Stimulated activated CD8-positive, alpha-beta memory T cell treated with anti-CD3 and anti-CD28 coated beads, Interleukin-12 subunit alpha, Interleukin-12 subunit beta, amount 100 ng/mL, for 24 hours (primary cell): ENCODE measurements around the gene PAIP1.
"Not testable (repeated sequence)": the region's sequence is repeated elsewhere in the genome, so short reads cannot be mapped to it uniquely, and the experiment has no call there.

ENCODE experiments used
- DNase-seq: peaks from one replicate; pipeline ENCODE4 v3.0.0-alpha.2; 2020; ENCODE audit errors: extremely low read depth

Gene PAIP1

GRCh38 chr5:43570450-43571158, 13.7 kb upstream of the PAIP1 start:
- no peak for DNase-seq

DNA sequence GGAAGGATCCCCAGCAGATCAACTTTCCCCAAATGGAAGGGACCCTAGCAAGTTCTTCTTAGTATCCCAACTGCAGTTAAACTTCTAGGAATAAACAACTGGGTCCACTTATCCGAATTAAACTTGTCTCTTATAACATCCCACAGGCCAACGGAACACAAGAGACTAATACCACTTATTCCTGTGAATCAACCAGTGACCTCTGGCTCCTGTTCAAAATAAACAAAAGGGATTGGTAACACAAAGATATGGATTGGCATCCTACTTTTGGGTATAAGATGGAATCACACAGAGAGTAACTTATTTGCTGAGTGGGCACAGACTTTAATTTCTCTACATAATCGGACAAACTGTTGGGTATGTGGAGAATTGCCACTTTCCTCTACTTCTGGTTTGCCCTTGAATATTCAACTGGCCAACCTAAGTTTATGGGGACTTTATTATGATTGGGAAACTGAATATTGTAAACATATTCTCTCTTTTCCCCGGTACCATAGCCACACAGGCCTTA, 12.4 kb upstream of the PAIP1 start:
- DNase-seq = no peak

- no peak for DNase-seq
These were observed 11.1 kb upstream of the PAIP1 start for GRCh38 chr5:43567967-43568366.

GRCh38 chr5:43565043-43565442, 8.2 kb upstream of the PAIP1 start:
- no peak for DNase-seq

- no peak for DNase-seq
These were observed 7.5 kb upstream of the PAIP1 start for GRCh38 chr5:43564289-43564850.

- no peak for DNase-seq
These were observed 6.4 kb upstream of the PAIP1 start for GRCh38 chr5:43563321-43563720.

DNA sequence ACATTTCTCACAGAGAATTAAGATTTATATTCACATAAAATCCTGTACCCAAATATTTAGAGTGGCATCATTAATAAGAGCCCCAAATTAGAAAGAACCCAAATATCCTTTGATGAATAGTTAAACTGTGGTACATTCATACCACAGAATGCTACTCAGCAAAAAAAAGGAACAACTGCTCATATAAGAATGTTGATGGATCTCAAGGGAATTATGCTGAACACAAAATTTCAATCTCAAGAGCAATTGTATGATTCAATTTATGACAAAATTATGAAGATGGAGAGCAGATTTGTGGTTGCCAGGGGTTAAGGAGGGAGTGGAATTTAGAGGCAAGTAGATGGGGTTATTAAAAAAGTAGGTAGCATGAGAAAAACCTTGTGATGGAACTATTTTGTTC, 4.5 kb upstream of the PAIP1 start:
- no peak for DNase-seq

DNA sequence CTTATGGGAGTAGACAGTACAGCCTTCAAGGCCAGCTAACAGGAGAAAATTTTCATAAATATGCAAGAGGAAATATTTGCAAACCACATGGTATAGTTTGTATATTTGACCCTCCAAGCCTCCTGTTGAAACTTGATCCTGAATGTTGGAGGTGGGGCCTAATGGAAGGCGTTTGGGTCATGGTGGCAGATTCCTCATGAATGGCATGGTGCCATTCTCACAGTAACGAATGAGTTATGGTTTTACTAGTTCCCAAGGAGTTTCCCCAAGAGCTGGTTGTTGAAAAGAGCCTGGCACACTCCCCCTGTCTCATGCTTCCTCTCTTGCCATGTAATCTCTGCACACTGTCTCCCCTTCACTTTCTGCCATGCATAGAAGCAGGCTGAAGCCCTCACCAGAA, 3.3 kb upstream of the PAIP1 start:
- no peak for DNase-seq

GRCh38 chr5:43556607-43556856, 345 bp downstream of the PAIP1 start:
- DNase-seq = not testable (repeated sequence)

DNA sequence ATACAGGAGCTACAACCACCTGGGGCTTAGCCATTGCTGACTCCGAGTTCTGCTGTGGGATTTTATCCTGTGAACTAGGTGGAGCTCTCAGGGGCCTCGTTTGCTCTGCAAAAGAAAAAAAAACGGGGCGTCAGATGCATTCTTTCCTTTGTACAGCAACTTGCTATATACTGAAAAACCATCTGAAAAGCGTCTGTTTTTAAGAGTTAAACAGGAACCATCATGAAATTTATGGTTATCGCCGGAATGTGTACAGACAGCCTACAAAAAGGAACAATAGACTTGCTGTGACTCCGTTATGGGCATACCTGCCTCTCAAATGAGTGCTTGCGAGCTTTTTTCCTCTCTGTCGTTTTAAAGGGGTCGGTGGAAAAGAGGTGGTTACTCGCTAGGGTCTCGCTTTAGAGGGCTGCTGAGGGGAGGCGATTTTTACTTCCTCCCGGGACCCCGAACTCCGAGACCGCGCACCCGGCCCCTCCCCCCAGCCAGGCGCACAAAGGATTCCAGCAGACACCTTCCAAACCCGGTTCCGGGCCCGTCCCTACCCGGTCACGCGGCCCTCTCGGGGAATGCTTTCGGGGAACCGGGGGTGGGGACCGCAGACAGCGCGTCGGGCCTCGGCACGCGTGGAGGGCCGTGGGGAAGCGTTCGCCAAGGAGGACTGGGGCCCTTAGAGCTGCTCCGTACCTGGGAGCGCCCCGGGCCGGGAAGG, 826 bp downstream of the PAIP1 start:
- peak; percentile 16 for DNase-seq

DNA sequence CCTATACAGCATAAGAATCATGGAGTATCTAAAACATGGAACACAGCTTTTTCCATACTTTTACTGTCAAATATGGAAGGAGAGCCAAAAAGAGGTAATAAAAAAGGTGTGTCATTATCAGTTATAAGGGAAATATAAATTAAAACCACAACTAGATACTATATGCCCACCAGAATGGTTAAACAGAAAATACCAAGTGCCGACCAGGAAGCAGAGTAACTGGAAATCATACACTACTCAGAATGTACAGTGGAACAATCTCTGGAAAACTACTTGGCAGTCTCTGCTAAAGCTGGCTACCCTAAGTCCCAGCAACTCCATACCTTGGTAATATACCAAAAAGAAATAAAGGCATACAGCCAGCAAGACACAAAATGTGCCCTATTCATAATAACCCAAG, 2.4 kb downstream of the PAIP1 start:
- no peak for DNase-seq

DNA sequence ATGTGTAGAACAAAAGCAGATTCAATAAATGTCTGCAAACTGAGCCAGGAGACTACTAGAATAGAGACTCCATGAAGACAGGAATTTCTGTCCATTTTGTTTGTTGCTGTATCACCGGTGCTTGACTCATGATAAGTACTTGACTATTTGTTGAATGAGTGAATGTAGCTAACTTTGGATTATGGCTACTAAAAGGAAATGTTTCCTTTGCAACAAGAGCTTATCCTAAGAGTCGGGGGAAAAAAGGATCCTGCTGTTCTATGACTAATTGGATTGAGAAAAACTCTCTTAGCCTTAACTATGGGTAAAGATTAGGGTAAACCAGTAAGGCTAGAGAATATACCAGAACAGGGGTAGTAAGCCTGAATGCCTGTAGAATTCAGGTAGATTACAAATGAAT, 3.5 kb downstream of the PAIP1 start:
- no peak for DNase-seq

DNA sequence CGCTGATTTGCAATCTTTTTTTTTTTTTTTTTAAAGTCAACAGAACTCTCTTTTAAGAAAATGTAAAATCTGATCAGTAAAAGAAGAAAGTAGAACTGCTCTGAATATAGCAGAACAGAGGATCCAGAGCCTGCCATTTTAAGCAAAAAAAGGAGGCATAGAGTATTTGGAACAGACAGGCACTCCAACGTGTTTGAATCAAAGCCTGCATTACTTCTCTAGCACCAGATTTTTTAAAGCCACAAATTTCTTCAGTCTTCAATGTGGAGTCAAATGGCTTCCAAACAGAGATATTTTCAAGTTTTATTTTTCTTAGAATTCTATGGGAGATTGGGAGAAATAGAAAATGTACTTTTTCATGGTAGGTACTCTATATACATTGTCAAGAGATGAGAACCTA, 5.1 kb downstream of the PAIP1 start:
- DNase-seq = no peak

GRCh38 chr5:43549272-43549671, 7.6 kb downstream of the PAIP1 start:
- DNase-seq = not testable (repeated sequence)

DNA sequence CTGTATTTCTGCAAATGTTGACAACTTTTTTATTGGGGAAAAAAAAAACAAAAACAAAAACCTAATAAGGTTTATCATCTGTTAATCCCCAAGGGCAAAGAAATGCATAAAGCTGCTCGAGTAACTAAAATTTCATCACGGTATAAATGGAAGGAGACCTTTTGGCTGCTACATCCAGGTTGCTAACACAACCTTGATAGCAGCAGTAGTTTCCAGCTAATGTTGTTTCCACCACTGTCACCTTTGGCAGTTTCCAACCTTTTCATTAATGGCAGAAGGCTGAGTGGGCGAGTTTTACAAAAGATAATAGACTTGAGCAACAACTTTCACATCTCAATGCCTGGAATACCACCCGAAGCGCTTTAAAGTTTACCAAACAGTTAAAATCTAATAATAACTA, 8.5 kb downstream of the PAIP1 start:
- DNase-seq = no peak

DNA sequence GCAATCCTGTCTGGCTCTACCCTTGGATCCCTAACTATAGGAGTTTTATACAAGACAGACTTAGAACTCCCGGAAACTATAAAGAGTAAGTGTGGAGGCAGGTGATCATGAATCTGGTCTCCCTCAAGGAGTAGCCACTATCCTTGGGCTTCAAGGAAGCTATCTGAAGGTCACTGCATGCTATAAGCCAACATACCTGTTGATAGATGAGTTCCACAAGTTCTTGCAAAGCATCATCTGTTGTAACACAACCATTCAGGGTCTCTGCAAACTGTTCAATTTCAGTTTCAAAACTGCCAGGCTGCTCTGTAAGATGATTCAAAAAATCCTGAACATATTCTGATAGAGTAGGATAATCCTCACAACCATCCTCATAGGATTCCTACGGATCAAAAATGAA, 9.3 kb downstream of the PAIP1 start:
- no peak for DNase-seq

DNA sequence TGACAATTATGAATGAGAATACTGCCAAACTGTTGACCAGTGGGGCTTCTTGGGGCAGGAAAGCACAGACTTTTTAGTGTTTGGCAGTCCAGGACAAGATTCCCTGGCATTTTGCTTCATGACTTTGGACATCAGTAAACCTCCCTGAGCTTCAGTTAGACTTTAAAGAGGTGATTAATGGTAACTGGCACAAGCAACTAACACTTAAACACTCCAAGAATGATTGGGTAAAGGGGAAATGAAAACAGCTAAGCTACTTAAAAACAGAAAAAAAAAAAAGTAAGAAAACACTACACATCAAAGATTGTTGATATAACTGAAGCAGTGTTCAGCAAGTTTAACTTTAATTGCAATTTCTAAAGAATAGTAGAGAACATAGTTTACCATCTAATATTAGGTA, 13.4 kb downstream of the PAIP1 start:
- no peak for DNase-seq

- no peak for DNase-seq
These were observed 16.1 kb downstream of the PAIP1 start for GRCh38 chr5:43540746-43541145.

- DNase-seq = no peak
These were observed 19.9 kb downstream of the PAIP1 start for GRCh38 chr5:43536972-43537371.

DNA sequence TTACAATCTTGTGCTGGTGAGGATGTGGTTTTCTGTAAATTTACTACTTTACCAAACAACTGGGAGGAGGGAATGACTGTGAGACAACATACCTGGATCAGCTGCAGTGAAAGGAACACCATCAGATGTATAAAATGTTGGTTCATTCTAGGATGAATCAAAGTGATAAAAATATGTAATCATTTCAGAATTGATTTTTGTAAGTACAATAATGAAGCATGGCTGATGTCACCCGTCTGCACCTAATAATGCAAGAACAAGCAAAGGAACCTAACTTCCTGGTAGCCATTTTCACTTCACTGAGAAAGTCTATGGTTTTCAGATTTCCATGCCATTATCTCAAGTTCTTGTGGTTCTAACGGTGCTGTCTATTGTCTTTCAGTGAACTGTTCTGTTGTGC, 23.2 kb downstream of the PAIP1 start:
- no peak for DNase-seq

DNA sequence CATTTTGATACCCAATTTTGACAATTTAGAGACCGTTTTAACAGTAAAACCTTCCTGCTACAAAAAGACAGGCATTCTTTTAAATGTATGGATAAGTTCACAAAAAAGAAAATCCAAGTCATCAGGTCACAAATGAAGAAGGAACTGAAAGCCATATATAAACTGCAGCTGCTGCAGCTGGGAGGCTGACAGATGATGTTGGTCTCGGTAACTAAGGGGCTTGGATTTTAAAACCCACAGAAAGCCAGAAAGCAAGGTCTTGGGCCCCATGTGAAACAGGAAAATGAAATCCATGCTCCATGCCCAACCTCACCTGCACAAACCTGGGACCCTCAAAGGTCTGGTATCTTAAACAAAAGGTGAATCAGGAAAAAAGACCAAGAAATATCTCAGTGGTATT, 26.2 kb downstream of the PAIP1 start:
- no peak for DNase-seq

- no peak for DNase-seq
These were observed 33.2 kb downstream of the PAIP1 start for GRCh38 chr5:43523662-43524072.

GRCh38 chr5:43520615-43521014, 36.3 kb downstream of the PAIP1 start:
- DNase-seq = no peak

- DNase-seq = no peak
These were observed 41.2 kb downstream of the PAIP1 start for GRCh38 chr5:43515678-43516048.
